Activated CD4-positive, alpha-beta T cell treated with anti-CD3 and anti-CD28 coated beads, Interleukin-2, amount 50 U/mL, for 16 hours (primary cell): Measurements from ENCODE around the gene ZNF691.
"Not testable (repeated sequence)": the region's sequence is repeated elsewhere in the genome, so short reads cannot be mapped to it uniquely, and the experiment has no call there.

Experiments
- DNase-seq: peaks from one replicate; pipeline ENCODE4 v3.0.0-alpha.2; 2020

ZNF691 gene, protein sequence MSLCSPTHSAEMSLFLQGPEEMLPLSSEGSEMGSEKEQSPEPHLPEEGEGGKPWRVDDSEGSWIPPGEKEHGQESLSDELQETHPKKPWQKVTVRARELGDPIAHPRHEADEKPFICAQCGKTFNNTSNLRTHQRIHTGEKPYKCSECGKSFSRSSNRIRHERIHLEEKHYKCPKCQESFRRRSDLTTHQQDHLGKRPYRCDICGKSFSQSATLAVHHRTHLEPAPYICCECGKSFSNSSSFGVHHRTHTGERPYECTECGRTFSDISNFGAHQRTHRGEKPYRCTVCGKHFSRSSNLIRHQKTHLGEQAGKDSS

GRCh38 chr1:42846257-42847110 lies at the start of gene ZNF691:
ZNF691 (plus strand) TSS chr1:42846613; CDS start chr1:42849659, 3,046 bp downstream.
- DNase-seq = peak; percentile 97

- no peak for DNase-seq
Observed at GRCh38 chr1:42797414-42797813, 49.0 kb upstream of the ZNF691 start.

- no peak for DNase-seq
Observed at GRCh38 chr1:42797979-42798378, 48.4 kb upstream of the ZNF691 start.

GRCh38 chr1:42801832-42802473 lies 44.5 kb upstream of the ZNF691 start:
- DNase-seq = no peak

- DNase-seq = no peak
Observed at GRCh38 chr1:42806171-42806570, 40.2 kb upstream of the ZNF691 start.

- DNase-seq = no peak
Observed at GRCh38 chr1:42806593-42806992, 39.8 kb upstream of the ZNF691 start.

GRCh38 chr1:42807056-42807668 lies 39.3 kb upstream of the ZNF691 start:
- DNase-seq = no peak

GRCh38 chr1:42814815-42815214 lies 31.6 kb upstream of the ZNF691 start:
- not testable (repeated sequence) for DNase-seq

- DNase-seq = peak; percentile 1
Observed at GRCh38 chr1:42815941-42816584, 30.4 kb upstream of the ZNF691 start.

- peak; percentile 95 for DNase-seq
Observed at GRCh38 chr1:42816585-42817439, 29.6 kb upstream of the ZNF691 start, which contains the start of the genes ERMAP and SVBP. ERMAP (plus strand) TSS chr1:42817122; CDS start chr1:42830449, 13,327 bp downstream. SVBP (minus strand) TSS chr1:42817397; CDS start chr1:42816544, 853 bp downstream.

GRCh38 chr1:42817440-42817767 lies 29.0 kb upstream of the ZNF691 start:
- DNase-seq = no peak

GRCh38 chr1:42817976-42818375 lies 28.4 kb upstream of the ZNF691 start:
- no peak for DNase-seq

DNA sequence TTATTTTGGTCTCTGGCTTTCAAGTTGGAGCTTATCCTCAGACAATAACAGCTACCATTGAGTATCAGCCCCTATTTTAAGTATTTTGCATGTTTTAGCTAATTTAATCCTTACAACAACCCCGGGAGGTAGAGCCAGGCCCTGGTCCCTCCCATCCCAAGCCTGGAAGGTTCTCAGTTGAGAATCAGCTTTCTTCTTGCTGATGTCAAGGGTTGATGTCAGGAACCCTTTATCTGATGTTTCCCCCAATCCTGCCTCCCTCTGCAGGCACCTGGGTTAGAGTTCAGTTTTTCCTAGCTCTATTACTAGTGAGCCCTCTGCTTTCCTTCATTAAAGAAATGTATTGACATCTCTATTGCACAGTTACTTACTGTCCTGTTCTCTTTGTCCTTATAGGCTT lies 25.6 kb upstream of the ZNF691 start:
- no peak for DNase-seq

DNA sequence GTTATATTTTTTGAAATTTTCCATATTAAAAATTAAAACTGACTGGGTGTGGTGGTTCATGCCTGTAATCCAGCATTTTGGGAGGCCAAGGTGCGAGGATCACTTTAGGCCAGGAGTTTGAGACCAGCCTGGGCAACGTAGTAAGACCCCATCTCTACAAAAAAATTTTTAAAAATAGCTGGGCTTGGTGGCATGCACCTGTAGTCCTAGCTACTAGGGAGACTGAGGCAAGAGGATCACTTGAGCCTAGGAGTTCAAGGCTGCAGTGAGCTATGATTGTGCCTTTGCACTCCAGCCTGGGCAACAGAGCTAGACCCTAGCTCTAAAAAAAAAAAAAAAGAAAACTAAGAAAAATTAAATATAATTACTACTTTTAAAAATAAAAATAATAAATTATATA lies 24.7 kb upstream of the ZNF691 start:
- DNase-seq = no peak

- DNase-seq = peak; percentile 10
Observed at GRCh38 chr1:42822800-42823392, 23.5 kb upstream of the ZNF691 start.

DNA sequence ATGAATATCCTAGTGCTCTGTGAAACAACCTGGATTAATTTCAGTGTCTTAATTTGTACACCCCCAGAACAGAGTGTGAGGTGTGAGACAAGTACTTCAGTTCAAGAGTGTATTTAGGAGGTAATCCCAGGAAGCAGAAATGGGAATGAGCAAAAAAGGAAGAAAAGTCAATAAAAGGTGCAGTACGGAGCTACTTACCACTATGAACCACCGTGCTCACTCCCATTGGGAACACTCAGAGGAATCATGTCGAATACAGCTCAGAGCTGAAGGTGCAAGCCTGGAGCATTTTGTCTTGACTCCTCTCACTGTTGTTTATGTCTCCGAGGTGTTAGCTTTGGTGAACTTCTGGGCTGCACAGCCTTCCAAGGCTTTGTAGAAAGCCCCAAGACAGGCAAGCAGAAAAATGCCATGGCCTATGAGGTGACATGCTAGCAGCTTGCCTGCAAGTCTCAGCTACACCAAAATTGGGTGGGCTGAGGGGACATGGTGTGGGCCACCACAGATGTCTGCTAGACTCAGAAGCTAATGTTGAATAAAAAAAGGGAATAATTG lies 21.9 kb upstream of the ZNF691 start:
- DNase-seq = no peak

GRCh38 chr1:42825036-42825851 lies 21.2 kb upstream of the ZNF691 start:
- no peak for DNase-seq

- DNase-seq = no peak
Observed at GRCh38 chr1:42830631-42831030, 15.8 kb upstream of the ZNF691 start.

GRCh38 chr1:42831273-42831672 lies 15.1 kb upstream of the ZNF691 start:
- DNase-seq = no peak
